ENCODE results near the gene CRAT. TPM values are rescaled to one million over a fixed set of nuclear protein-coding genes. Genes with fewer than 3 reads are reported as not detected.

The CRAT gene
- total and polyA plus RNA-seq, 2 of the 4 experiments (the other 2 are of a cell fraction), result 18.8 to 41.6 TPM

DNA sequence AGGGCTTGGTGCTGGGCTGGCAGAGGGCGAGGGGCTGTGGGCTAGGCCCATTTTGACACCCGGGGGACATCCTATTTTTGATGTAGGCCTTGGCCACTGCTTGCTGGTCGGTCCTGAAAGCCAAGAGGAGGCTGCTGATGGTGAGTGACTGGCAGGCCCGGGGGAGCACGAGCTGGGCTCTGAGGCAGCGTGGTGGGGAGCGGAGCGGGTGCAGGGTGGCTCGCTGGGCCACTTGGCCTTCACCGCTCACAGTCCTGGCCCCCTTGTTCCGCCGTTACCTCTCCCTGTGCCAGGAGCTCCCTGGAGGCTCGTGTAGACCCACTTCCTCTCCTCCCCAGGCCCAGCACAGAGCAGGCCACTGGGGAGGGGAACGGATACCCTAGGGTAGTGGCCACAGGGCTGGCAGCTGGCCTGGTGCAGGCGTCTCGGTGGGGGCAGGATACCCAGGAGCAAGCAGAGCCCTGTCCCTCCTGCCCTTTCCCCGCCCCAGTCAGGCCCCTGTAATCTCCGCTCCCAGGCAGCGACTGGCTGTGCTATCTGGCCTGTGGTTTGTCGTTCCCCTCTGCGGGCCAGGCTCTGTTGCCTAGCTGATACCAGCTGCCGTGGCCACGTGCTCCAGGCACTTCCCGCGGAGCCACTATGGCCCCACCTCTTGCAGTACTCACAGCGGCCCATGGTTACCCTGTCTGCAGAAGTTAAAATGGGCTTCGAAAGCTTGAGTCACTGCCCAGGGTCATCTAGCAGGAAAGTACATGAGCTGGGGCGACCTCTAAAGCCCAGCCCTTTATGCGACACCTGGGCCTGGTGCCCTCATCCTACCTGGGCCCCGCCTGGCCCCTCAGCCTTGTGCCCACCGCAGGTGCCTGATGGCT is 41.4 kb downstream of the CRAT start:
- Histone ChIP-seq H3K14ac (replicated peaks; ENCODE audit: low read depth, low read length) (no peak overlapping the region), H2BK5ac (ENCODE audit: low read depth, low read length, poor library complexity, severe bottlenecking) (no peak overlapping the region), H3K27me3 (ENCODE audit: control insufficient read depth, insufficient read depth, low read length) (no peaks in the 10 kb centered on the region), H3K4me2 (ENCODE audit: low read depth, low read length) (no peak overlapping the region), H2AK9ac (replicated peaks; ENCODE audit: low read depth, low read length, poor library complexity) (no peak overlapping the region), H3K18ac (ENCODE audit: low read depth, low read length) (no peak overlapping the region), H4K20me1 (ENCODE audit: insufficient read depth, low read length) (no peaks in the 10 kb centered on the region), H3K23ac (ENCODE audit: low read depth, low read length) (no peak overlapping the region), H3K9me3 (ENCODE audit: control insufficient read depth, insufficient read depth, low read length) (no peaks in the 10 kb centered on the region), H3K4me1 (ENCODE audit: control insufficient read depth, insufficient read depth, low read length) (no peaks in the 10 kb centered on the region), H4K8ac (ENCODE audit: low read depth in 2 of 2, low read length in 2 of 2) (no peak overlapping the region), H3K9me1 (ENCODE audit: insufficient read depth, low read length) (0 out of 2 replicates have a peak, but pooled peaks cover 4% of the 10 kb centered on the region), H3K9ac (ENCODE audit: low read depth, low read length) (no peak overlapping the region), H2AFZ (replicated peaks; ENCODE audit: low read length, poor library complexity) (no peak overlapping the region), H3K27ac (ENCODE audit: insufficient read depth, low read length) (no peak overlapping the region), H3K4ac (ENCODE audit: low read depth, low read length) (no peak overlapping the region), H3K36me3 (ENCODE audit: control insufficient read depth, insufficient read depth, low read length) (peaks cover 26% of the 10 kb centered on the region), H2AK5ac (ENCODE audit: low read depth, low read length) (no peak overlapping the region), H2BK20ac (ENCODE audit: low read depth, low read length) (no peak overlapping the region), H2BK15ac (ENCODE audit: low read depth, low read length) (no peak overlapping the region), H4K5ac (ENCODE audit: low read depth, low read length) (no peak overlapping the region), H3K79me1 (ENCODE audit: low read depth in 1 of 2, low read length in 2 of 2) (no peaks in the 10 kb centered on the region), H4K91ac (ENCODE audit: insufficient read depth, low read depth, low read length) (no peak overlapping the region), H2BK120ac (ENCODE audit: low read depth, low read length) (no peak overlapping the region), H3K4me3 (ENCODE audit: insufficient read depth, low read depth, low read length) (no peak overlapping the region), H3K56ac (ENCODE audit: extremely low read depth, insufficient read depth, low read length) (no peak overlapping the region)
- POLR2A ChIA-PET (ENCODE audit: unreplicated experiment), result no interaction called here
- CTCF ChIA-PET, result no interaction called here
- intact Hi-C loops (cut with micrococcal nuclease), result no loop called here
- no peak for DNase-seq
- 85% methylated on average over 17 of the region's 31 CpGs; no CpG with 5 or more reads in 1 of the 2 experiments for WGBS, 2 experiments (ENCODE audit: extremely low coverage in 2 of 2, insufficient read length in 1 of 2)
- no TSS peak for BruUV-seq (replicated peaks)
- in situ Hi-C loops (cut with MboI; ENCODE audit: low sequenced_read_pairs), result no loop called here
- dilution Hi-C loops (cut with HindIII; ENCODE audit: low sequenced_read_pairs, unreplicated experiment), result no loop called here
- TF ChIP-seq CHD1 (IDR thresholded peaks at IDR 0.05; ENCODE audit: low read depth, low read length) (no peak), RCOR1 (IDR thresholded peaks at IDR 0.05; ENCODE audit: insufficient replicate concordance, low read length) (no peak), BHLHE40 (IDR thresholded peaks at IDR 0.05; ENCODE audit: low read depth, low read length) (no peak), RFX5 (IDR thresholded peaks at IDR 0.05; ENCODE audit: low read depth, low read length) (no peak), MAFK (IDR thresholded peaks at IDR 0.05; ENCODE audit: low read depth, low read length) (no peak), RAD21 (IDR thresholded peaks at IDR 0.05; ENCODE audit: low read length) (no peak), MXI1 (IDR thresholded peaks at IDR 0.05; ENCODE audit: borderline replicate concordance, low read depth, low read length) (no peak), SMC3 (IDR thresholded peaks at IDR 0.05; ENCODE audit: low read depth, low read length) (no peak)
- TF ChIP-seq, protein P1, sequence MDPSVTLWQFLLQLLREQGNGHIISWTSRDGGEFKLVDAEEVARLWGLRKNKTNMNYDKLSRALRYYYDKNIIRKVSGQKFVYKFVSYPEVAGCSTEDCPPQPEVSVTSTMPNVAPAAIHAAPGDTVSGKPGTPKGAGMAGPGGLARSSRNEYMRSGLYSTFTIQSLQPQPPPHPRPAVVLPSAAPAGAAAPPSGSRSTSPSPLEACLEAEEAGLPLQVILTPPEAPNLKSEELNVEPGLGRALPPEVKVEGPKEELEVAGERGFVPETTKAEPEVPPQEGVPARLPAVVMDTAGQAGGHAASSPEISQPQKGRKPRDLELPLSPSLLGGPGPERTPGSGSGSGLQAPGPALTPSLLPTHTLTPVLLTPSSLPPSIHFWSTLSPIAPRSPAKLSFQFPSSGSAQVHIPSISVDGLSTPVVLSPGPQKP (IDR thresholded peaks at IDR 0.05; ENCODE audit: borderline replicate concordance, low read depth, low read length), result no peak
- TF ChIP-seq, protein P2, sequence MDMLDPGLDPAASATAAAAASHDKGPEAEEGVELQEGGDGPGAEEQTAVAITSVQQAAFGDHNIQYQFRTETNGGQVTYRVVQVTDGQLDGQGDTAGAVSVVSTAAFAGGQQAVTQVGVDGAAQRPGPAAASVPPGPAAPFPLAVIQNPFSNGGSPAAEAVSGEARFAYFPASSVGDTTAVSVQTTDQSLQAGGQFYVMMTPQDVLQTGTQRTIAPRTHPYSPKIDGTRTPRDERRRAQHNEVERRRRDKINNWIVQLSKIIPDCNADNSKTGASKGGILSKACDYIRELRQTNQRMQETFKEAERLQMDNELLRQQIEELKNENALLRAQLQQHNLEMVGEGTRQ (IDR thresholded peaks at IDR 0.05; ENCODE audit: low read depth, low read length), result no peak
- TF ChIP-seq, protein P3, sequence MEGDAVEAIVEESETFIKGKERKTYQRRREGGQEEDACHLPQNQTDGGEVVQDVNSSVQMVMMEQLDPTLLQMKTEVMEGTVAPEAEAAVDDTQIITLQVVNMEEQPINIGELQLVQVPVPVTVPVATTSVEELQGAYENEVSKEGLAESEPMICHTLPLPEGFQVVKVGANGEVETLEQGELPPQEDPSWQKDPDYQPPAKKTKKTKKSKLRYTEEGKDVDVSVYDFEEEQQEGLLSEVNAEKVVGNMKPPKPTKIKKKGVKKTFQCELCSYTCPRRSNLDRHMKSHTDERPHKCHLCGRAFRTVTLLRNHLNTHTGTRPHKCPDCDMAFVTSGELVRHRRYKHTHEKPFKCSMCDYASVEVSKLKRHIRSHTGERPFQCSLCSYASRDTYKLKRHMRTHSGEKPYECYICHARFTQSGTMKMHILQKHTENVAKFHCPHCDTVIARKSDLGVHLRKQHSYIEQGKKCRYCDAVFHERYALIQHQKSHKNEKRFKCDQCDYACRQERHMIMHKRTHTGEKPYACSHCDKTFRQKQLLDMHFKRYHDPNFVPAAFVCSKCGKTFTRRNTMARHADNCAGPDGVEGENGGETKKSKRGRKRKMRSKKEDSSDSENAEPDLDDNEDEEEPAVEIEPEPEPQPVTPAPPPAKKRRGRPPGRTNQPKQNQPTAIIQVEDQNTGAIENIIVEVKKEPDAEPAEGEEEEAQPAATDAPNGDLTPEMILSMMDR (conservative IDR thresholded peaks at IDR 0.05; ENCODE audit: low read depth, low read length), result no peak
- ATAC-seq (ENCODE audit: low read depth), result no peak

Measured in IMR-90 (cell line).